Epithelial cell of esophagus (primary cell): ENCODE results near the gene ATG13.
A peak's percentile ranks its signal among the peaks of the same experiment; 100 is the strongest.
"Not testable (repeated sequence)": the region's sequence is repeated elsewhere in the genome, so short reads cannot be mapped to it uniquely, and the experiment has no call there.

ENCODE experiments used
- DNase-seq: peaks from one replicate; pipeline ENCODE4 v3.0.0; 2010; ENCODE audit warnings: low read depth
- H3K4me3 ChIP-seq: 2 replicates; pipeline ENCODE4 v1.5.1; 2011; ENCODE audit warnings: mild to moderate bottlenecking, low read length, control low read depth
- TF ChIP-seq, protein P1 (sequence below): IDR thresholded peaks from 2 replicates; pipeline ENCODE4 v1.5.1; 2011; ENCODE audit warnings: low read depth, mild to moderate bottlenecking, low read length, control low read depth, inconsistent platforms; ENCODE audit not compliant: insufficient read depth; ENCODE audit errors: missing control alignments

Gene ATG13

DNA sequence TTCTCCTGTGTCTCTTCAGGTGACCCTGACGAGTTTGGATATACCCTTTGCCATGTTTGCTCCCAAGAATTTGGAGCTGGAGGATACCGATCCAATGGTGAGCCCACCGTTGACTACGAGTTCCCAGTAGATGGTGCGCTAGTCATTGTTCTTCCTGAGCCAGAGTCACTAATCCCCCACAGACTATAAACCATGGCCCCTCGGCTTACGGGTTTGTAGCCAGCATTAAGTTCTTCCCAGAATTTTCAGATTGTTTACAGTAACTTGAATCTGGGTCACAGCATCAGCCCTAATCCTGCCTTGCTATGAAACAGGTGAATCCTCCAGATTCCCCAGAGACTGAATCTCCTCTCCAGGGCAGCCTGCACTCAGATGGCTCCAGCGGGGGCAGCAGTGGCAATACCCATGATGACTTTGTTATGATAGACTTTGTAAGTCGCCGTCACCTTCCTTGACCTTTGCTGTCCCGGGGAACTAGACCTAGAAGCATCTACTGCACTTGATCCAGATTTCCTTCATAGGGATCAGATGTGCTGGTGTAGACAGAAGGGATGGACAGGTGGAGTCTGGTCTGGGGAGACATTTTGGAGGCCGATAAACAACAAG is 51.2 kb downstream of the ATG13 start:
- no peak overlapping the region for H3K4me3 ChIP-seq
- TF ChIP-seq, protein P1, sequence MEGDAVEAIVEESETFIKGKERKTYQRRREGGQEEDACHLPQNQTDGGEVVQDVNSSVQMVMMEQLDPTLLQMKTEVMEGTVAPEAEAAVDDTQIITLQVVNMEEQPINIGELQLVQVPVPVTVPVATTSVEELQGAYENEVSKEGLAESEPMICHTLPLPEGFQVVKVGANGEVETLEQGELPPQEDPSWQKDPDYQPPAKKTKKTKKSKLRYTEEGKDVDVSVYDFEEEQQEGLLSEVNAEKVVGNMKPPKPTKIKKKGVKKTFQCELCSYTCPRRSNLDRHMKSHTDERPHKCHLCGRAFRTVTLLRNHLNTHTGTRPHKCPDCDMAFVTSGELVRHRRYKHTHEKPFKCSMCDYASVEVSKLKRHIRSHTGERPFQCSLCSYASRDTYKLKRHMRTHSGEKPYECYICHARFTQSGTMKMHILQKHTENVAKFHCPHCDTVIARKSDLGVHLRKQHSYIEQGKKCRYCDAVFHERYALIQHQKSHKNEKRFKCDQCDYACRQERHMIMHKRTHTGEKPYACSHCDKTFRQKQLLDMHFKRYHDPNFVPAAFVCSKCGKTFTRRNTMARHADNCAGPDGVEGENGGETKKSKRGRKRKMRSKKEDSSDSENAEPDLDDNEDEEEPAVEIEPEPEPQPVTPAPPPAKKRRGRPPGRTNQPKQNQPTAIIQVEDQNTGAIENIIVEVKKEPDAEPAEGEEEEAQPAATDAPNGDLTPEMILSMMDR = no peak
- no peak for DNase-seq

DNA sequence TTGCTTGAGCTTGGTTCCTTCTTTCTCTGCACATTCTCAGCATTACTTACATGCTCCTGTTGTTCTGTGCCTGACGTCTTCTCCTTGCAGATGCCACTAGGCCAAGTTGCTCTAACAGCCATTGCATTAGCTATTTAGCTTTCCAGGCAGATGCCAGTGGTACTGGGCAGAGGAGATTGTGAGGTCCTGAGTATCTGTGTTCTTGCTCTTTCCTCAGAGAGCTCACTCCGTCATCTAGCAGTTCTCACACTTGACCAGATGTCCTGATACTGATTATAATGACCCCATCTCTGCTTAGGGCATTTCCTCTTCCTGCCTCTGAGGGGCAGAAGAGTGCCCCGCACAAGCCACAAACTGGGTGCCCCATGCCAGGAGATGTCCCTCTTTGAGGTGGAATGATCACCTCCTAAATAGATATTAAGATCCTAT is 52.4 kb downstream of the ATG13 start:
- TF ChIP-seq, protein P1 = peak; percentile 39
- no peak for DNase-seq
- no peak overlapping the region for H3K4me3 ChIP-seq

DNA sequence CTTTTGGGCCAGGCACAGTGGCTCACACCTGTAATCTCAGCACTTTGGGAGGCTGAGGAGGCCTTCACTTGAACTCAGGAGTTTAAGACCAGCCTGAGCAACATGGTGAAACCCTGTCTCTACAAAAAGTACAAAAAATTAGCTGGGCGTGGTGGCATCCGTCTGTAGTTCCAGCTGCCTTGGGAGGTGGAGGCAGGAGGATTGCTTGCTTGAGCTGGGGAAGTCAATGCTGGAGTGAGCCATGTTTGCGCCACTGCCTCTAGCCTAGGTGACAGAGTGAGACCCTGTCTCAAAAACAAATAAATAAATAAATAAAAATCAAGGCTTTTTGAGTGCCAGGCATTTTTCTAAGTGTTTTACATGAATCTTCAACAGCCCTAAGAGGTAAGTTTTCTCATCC is 53.2 kb downstream of the ATG13 start:
- not testable (repeated sequence) for H3K4me3 ChIP-seq, DNase-seq

DNA sequence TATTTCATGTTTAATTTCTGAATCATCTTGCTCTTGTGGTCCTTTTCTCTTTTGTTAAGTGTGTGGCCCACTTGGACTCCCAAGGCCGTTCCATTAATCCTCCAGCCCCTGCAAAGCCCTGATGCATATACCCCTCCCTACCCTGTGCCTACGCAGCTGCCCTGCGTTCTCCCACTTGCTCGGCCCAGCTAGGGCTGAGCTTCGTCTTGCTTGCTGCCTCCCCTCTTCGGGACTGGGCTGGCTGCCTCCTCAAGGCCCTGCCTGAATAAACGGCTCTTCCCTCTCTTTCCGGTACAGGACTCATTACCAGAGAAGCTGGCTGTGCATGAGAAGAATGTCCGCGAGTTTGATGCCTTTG is 54.6 kb downstream of the ATG13 start:
- DNase-seq = no peak
- no peak overlapping the region for H3K4me3 ChIP-seq
- TF ChIP-seq, protein P1 = no peak

DNA sequence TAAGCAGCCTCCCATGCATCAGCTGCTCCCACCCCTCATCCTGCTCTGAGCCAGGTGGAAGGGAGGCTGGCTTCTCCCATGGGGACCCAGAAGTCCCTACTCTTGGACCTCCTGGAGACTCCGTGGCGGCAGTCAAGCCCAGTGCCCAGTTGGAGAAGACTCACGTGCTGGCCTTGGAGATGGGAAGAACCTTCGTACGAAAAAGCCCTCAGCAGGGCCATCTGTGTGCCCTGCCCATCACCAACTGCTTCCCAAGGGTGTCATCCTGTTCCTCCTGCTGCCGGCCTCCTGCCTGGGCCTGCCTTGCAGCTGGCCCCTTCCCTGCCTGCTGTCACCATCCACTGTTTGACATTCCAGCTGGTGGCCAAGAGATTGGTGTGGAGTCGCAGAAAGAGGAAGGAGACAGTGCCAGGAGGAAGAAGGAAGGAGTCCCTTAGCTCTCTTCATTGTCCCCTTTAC is 55.1 kb downstream of the ATG13 start:
- no peak overlapping the region for H3K4me3 ChIP-seq
- TF ChIP-seq, protein P1 = no peak
- no peak for DNase-seq

DNA sequence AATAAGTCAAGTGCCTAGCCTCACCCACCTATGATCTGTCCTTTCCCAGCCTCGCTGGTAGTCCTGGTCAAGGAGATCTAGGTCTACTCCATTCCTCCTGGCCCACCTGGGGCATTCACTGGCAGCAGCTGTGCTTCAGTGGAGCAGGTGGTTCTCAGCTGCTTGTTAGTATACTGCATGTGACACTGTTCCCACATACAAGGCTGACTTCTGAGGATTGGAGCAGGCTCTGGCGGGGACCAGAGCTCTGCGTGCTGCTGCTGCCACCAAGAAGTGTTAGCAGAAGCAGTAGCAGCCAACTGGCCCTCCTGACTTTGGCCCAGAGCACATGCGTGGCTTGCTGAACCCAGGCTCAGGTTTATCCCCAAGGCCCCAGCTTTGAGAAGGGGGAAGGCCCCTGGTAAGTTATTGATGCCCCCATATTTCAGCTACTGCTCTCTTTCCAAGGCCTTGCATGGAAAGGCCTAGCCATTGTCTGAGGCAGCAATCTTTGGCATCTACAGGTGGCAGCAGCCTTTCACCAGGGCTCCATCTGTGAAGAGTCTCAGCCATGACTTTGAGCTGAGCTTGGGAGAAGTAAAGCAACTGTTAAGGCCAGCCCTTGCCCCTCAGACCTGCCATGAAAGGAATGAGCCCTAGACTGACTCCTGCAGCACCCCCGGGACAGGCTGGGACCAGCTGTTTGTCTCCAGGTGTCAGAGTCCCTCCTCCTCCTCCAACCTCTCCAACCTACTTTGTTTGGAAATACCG is 56.5 kb downstream of the ATG13 start:
- no peak overlapping the region for H3K4me3 ChIP-seq
- DNase-seq = no peak
- TF ChIP-seq, protein P1 = no peak

DNA sequence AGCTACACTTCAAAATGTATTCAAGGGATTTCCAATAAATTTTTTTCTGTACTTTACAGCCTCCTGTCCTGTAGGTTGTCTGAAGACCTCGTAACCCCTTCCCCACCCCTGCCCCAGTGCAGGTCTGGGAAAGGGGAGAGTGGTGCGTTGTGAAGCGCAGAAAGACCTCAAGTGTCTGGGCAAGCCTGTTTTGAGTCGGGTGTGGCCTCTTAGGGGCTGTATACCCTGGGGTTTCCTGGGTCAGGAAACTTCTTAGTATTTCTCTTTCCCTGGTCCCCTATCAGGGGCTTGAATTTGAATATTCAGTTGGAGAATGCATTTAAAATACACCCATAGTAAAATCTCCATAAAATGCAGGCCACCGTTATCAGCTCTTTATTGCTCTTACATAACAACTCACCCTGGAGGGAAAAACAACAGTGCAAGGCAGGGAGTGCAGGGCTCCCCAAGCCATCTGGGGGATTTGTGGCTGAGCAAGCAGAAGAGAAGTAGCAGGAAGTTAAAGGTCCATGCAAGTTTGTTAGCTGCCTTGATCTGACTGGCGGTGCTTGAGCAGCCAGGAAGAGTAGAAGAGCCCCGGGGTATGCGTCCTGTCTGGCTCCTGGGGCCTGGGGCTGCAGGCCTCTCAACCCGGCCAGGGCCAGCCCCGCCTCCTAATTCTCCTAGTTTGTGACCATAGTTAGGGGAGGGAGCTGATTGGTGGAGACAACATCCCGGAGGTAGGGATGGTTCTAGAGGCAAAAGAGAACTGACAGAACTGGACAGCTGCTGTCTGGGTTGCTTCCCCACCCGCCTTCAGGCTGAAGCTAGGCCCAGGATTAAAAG is 57.3 kb downstream of the ATG13 start:
- H3K4me3 ChIP-seq = no peak overlapping the region
- no peak for DNase-seq
- TF ChIP-seq, protein P1 = no peak
